Activated CD4-positive, CD25-positive, alpha-beta regulatory T cell treated with anti-CD3 and anti-CD28 coated beads, Interleukin-2, amount 50 U/mL, for 72 hours (primary cell): ENCODE measurements around the gene ZMIZ1.

Experiments
- DNase-seq: peaks from one replicate; pipeline ENCODE4 v3.0.0; 2021

Gene ZMIZ1

DNA sequence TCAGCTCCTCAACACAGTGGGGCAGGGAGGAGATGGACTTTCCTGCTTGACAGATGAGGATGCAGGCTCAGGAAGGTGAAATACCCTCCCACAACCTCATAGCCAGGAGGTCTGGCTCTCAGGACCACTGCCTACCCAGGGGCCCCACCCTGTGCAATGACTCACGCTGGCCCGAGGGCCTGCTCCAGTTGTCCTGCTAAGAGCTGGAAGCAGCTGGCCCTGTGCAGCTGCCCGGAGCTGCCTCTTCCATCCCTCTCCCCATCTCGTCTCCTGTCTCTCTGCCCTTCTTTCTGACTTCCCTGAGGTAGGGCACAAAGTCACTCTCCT is 123.9 kb downstream of the ZMIZ1 start:
- no peak for DNase-seq

DNA sequence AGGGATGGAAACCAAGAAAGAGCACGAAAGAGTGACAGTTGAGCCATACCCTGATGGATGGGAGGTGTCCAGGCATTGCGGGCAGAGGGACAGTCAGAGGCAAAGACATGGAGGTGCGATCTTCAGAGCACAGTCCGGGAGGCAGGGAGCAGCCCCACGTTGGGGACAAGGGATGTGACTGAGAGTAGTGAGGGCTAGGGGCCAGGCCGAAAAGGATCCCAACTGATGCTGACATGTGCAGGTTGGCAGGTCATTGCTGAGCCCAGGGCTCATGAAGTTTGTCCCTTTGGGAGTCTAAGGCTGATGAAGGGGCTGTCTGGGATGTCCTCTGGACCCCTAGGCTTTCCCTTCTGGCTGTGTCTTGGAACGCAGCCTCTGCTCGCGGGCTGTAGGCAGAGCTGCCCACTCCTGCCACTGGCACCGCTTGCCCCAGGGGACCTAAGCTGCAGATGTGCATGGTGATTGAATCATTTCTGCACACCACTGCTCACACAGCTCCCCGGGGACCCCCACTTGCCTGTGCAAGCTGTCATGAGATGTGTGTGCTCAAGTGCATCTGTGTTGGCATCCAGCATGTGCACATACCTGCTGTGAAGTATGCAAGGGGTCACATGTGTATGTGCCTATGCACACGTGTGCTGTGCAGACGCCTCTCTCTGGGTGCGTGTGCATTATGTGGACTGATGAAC is 125.1 kb downstream of the ZMIZ1 start:
- DNase-seq: no peak

DNA sequence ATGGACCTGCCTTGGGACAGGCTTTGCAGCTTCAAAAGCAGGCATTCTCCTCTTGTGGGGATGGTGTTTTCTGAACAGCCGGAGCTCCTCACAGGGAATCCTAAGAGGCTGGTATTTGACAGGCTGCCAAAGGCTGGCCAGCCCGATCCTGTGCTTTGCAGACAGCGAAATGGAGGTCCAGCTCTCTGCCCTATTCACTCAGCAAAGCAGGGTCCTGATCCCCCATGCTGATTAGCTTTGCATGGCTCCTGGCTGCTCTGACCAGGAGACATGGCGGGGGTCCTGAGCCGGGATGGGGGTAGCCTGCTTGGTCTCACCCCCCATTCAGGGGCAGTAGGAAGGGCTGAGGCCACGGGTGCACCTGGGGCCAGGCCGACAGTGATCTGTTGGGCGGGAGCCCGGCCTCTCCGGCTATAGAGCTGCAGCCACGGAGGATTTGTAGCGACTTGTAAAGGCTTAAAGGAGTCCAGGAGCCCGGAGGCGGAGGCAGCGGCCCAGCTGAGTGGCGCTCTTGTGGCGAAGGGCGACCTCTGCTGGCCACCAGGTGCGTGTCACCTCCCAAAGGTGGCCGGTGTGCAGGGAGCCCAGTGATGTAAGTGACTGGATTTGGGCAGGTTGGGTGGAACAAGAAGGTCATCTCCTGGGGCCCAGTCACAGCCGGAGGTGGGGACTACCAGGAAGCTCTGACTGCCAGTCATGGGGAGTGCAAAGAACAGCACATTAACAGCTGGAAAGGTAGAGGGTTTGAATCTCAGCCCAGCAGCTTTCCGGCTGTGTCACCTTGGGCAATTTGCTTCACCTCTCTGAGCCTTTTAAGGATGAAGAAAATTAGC is 126.5 kb downstream of the ZMIZ1 start:
- peak; percentile 79 for DNase-seq

DNA sequence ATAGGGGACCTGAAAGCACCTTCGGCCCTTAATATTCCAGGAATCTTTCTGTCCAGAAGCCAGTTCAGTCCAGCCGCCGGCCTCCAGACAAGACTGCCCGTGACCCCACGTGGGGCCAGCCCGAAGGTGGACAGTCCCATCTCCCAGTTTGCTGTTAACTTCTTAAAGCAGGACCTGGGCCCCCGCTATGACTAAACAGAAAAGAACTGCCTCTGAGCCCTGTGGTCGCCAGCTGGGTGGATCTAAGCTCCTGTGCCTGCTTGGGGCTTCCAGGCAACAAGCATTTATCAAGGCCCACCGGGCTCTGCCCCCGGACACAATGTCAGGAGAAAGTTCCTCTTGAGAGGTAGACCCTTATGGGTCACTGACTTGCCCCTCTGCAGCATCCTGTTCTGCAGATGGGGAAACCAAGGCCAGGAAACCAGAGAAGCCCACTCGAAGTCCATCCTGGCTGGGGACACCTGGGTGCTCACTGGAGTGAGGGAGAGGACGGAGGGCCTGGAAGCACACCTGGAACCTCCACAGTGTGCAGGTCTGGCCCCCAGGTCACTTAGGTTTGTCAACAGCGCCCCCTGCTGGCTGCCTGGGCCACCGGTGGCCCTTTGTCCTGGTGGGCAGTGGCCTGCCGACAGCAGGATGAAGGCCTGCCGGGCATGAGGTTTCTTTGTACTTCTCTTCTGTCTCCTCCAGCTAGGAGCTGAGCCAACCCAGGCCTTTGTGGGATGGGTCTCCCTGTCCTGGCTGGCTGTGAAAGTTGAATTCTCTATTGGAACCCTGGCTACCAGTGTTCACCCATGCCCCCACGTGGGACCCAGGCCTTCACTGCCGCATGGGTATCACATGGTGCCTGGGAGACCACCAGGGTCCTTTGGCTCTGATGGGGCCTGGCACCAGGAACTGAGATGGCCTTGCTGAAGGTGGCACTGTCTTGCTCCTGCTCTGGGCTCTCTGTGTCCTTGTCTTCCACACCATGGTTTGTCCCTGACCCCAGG is 128.0 kb downstream of the ZMIZ1 start:
- DNase-seq: peak; percentile 83

DNA sequence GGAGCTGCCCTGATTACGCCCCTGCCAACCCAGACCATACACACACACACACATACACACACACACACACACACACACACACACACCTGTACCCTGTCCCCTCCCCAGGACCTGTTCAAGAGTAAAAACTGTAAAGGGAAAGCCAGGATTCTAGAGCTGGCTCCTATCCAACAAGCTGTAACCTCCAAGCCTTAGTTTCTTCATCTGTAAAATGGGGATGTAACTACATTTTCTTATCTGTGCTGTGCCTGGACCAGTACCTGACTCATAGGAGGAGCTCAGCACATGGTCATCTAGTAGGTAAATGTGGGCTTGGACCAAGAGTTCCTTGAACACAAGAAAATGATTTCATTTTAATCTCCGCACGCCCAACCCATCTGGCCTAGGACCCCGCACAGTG is 128.8 kb downstream of the ZMIZ1 start:
- DNase-seq: no peak

DNA sequence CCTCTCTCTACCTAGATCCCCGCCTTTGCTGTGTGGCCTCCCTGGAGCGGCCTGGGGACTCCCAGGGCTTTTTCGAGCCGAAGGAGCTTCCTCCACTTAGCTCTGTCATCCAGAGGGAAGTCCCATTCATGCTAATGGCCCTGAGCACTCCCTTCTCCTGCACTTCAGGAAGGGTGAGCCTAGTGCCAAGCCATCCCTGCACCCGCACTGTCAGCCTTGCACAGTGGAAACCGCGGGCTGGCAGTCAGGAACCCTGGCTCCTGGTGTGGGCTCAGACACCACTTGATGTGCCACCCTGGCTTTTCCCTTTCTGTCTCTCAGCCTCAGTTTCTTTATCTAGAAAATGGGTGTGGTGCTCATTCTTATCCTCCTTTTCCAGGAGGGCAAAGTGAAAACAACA is 131.6 kb downstream of the ZMIZ1 start:
- no peak for DNase-seq

DNA sequence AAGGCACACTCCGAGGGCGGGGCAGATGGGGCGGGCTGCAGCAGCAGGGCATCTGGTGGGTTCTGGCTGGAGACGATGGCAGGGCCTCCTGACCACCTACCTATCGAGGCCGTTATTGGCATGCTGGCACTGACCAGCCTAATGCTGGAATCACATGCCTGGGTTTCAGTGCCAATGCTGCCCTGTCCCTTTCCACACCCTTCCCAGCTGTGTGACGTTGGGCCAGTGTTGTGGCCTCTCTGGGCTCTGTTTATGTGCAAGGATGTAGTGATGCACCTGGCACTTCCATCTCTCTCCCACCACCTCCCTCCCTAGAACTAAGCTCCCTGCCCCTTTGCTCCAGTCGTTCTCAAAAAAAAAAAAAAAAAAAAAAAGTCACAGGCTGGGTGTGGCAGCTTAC is 132.9 kb downstream of the ZMIZ1 start:
- DNase-seq: no peak

DNA sequence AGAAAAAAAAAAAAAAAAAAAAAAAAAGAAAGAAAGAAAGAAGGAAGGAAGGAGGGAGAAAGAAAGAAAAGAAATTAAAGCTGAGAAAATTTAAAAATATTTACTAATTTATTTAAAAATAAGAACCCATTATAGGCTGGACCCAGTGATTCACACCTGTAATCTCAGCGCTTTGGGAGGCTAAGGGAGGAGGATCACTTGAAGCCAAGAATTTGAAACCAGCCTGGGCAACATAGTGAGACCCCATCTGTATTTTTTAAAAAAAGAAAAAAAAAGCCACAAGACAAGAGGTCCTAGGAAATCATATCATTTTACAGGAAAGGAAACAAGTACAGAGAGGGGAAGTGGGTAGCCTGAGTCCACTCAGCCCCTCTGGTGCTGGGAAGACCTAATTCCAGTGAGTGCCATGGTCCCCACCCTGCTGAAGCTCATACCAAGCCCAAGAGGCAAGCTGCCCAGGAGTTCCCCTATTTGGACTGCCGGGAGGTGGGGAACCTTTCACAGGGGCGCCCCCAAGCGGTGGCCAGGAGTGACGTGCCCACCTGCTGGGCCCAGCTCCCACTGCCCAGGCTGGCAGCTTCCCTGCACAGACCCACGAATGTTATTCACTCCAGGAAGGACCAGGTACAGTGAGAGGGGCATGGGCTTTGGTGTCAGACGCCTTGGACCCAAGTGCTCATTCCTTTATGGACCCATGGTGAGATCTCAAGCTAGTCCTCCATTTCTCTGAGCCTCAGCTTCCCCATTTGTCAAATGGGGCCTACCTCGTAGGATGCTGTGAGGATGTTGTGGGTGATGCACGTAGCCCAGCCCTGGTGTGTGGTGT is 133.6 kb downstream of the ZMIZ1 start:
- peak; percentile 42 for DNase-seq

DNA sequence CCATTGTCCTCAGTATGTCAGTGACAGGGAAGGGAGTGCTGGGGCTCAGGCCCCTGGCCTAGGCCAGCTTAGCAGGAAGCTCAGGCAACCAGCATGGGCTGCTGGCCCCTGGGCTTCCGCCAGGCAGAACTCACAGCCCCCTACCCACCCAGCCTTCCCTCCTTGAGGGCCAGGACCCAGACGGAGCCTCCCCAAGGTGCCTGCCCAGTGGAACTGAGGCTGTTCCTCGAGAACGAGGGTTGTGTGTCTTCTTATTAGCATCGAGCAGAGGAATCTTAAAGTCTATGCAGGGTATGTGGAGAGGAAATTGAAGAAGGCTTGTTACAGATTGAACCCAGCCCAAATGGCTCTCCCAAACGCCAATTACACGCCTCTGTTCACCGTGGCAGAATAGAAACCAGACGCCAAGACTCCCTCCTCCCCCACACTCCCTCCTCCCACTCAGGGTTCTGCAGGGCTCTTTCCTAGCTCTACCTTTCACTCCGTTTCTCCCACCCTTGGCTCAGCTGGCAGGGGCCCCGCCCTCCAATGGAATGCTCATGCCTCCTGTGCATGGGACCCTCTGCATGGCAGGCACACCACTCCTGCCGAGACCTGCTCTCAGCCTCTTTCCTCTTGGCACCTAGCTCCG is 134.4 kb downstream of the ZMIZ1 start:
- no peak for DNase-seq

DNA sequence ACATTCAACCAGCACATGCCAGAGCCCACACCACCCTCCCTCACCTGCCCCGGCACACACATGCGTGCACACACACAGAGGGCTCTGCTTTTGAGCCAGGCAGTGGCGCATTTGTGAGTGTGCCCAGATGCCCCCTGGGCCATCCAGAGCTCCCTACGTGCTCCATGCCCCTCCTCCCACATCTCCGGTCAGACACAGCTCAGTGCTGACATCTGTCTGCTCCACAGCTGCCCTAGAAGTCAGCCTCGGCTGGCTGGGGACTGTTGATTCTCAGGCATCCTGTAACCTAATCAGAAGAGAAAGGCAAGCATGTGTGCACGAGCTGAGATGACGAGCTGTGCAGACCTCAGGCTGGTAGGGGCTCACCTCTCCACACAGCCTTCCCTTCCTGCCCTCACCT is 135.1 kb downstream of the ZMIZ1 start:
- no peak for DNase-seq

DNA sequence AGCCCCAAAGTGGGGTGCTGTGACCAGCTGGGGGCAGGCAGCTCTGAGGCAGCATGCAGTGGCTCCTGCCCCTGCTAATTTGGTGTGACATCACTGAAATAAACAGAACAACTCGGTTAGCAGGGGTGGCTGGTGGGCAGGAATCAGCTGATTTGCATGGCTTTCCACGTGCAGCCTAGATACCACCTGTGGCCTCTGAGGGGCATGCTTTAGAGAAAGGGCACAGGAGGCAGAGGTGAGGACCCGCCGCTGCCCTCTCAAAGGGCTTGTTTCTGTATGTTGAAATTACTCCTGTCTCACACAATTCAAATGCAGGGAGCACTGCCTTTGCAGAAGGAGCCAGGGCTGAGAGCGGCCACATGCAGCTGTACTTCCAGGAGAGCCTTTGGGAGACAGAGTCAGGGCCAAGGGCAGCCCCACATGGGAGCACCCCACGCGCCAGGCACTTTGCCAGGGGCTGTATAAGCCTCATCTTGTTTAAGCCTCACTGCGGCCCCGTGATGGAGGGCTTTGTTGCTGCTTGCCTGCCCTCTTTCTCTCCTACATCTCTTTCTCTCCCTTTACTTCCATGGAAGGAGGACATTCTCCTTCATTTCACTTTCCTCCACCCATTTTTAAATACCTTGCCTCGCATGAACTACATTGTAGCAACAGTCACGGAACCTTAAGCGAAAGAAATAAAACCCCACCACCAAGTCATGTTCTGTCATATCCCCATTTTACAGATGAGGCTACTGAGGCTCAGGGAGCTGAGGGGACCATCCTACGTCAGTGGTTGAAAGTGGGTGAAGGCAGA is 137.7 kb downstream of the ZMIZ1 start:
- no peak for DNase-seq

DNA sequence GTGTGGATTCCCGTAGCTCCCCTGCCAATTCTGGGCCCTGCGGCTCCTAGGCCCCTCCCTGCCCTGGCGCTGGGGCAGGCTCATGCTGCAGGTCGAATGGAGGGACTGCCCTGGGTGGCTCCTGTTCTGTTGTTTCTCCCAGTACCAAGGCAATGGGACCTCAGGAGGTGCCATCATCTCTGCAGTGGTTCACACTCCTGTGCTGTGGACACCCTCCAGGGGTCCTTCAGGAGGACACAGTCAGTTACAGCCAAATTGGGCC is 138.3 kb downstream of the ZMIZ1 start:
- no peak for DNase-seq

DNA sequence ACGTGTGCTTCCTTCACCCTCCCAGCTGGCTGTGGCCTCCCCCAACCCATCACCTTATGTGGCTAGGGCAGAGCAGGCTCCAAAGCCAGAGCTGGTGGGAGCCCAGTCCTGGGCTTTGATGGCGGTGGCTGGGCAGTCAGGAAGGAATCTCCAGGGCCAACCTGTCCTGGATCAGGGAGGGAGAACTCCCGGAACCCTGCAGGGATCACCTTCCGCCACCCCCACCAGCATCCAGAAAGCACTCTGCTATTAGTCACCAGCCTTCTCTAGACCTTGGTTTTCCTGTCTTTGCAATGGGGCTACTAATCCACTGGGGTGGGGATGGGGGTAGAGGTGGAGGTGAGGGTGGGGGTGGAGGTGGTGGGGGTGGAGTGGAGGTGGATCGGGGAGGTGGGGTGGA is 139.0 kb downstream of the ZMIZ1 start:
- no peak for DNase-seq

DNA sequence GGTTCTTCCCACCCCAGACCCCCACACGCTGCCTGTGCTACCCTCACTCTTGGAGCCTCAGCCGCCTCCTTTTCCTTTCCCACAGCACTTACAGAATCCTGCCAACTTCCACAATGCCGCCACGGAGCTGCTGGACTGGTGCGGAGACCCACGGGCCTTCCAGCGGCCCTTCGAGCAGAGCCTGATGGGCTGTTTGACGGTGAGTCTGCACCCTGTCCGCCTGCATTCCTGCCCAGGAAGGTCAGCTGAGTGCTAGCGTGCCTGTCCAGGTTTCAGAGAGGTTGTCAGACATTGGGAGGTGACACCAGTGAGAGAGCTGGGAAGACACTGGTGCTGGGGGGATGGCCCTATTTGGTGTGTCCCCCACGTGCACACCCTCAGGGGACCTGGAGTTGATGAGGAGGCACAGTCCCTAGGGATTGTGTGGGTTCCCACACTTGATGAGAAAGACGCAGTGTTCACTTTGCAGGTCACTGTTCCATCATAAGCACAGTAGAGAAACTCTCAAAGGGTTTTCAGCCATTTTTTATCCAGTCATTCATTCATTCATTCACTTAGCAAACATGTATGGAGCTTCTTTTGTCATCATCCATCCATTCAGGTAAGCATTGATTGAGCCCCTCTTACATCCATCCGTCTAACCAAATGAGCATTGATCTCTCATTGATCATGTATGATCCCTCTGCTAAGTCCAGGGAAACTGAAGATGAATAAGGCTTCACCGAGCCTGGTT is 139.7 kb downstream of the ZMIZ1 start:
- DNase-seq: no peak

DNA sequence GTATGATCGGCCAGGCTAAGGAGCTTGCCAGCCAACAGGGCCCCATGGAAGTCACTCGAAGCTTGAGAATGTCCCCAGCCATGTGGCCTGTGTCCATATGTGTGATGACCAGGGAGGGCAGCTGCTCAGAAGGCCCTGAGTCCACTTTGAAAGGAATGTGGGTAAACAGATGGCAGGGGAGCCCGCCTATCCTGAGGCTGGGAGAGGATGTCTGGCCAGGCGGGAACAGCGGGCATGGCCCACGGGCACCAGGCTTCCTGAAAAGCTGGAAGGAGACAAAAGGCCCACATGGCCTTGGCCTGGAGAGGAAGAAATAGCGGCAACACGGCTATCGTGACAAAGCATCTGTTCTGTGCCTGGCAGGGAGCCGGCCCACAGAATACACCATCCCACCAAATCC is 140.6 kb downstream of the ZMIZ1 start:
- no peak for DNase-seq

DNA sequence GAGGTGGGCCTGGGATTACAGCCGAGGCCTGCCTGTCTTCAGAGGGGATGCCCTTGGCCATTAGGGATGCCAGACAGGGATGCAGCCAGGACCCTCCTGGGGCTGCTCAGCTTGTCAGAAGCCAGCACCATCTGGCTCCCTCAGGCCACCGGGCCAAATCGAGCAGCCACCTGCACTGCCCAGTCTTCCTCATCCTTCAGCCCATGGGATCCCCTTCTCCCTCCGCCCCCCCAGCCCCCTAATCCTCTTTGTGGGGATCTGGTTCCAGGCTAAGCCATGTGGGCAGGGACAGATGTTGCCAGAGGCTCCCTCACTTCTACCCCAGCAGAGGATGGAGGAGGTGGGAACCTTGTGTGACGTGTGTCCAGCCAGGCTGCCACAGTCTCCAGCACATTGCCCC is 141.1 kb downstream of the ZMIZ1 start:
- no peak for DNase-seq

DNA sequence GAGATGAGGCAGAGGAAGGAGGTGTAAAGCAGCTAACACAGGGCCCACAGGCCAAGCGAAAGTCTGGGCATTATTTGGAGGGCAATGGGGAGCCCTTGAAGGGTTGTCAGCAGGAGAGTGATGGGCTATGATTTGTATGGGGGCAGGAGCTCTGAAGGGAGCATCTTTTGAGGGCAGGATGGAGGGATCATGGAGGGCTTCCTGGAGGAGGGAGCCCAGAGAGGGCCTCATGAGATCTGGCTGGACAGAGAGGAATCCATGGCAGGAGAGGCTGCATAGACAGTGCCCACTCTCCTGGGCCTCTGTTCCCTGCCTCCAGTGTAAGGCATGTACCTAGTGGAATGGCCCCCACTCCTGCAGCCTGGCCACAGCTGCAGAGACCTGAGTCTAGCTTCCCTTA is 141.9 kb downstream of the ZMIZ1 start:
- DNase-seq: no peak

DNA sequence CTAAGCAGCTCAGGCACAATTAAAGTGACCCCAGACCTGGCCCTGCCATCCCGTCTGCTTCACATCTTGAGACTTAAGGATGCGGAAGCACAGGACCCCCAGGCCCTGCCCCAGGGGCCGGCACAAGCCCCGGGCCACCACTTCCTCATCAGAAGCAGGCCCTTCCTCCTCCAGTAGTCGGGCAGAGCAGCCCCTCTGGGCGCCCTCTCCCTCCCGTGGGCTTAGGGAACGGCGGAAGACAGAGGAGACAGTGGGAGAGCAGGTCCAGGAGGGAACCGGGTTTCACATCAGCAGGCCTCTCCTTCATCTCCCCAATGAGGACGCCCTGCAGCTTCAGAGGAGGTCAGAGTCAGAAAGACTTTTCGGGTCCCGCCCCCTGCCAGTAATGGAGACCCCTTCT is 142.8 kb downstream of the ZMIZ1 start:
- DNase-seq: no peak

DNA sequence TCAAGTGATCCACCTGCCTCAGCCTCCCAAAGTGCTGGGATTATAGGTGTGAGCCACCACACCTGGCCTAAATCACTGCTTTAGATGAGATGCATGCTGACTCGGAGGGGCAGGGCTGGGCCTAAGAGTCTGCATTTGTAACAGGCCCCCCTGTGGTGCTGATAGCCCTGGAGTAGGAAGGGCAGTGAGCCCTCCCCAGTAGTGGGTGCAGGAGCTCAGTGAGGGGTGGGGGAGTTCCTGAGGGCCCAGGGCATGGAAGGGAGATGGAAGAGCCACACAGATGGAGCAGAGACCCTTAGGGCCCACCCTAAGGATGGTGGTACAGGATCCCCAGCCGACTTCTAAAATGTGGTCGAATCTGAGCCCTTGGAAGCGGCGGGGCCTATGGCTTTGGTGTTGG is 146.8 kb downstream of the ZMIZ1 start:
- no peak for DNase-seq

DNA sequence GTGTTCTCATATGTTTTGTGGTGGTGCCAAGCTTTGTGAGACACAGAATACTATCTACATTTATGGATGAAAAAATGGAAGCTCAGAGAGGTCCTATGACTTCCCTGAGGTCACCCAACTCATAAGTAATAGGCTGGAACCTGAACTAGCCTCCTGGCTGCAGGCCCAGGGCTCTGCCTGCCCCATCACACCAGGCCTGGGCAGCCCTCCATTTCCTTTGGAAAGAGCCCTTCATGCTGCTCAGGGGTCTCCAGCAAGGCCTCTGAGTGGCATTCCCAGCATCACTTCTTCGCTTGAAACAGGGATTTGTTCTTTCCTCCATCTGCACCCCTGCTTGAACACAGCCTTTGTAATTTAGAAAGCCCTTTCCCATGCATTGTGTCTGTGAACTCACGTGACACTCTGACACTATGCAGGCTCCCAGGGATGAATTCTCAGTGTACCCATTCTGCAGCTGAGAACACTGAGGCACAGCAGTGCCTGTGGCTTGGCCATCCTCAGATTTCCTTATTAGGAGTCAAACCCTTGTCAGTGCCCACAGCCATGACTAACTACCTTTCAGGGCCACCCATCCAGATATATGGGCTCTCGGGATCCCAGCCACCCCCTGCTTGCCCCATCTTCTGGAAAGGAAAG is 150.7 kb downstream of the ZMIZ1 start:
- DNase-seq: no peak
